Adipocyte (in vitro differentiated cells): ENCODE data around the gene TMEM158.
A peak's percentile ranks its signal among the peaks of the same experiment; 100 is the strongest.

Source experiments
- DNase-seq: peaks from one replicate; pipeline ENCODE4 v3.0.0-alpha.2; 2015; ENCODE audit warnings: low read depth
- H3K27me3 ChIP-seq: replicated peaks from 2 replicates; pipeline ENCODE4 v1.7.0; 2013; ENCODE audit warnings: mild to moderate bottlenecking, low read length, moderate library complexity; ENCODE audit not compliant: control insufficient read depth, insufficient read depth
- H3K36me3 ChIP-seq: 2 replicates; pipeline ENCODE4 v1.7.0; 2013; ENCODE audit warnings: low read length, mild to moderate bottlenecking, moderate library complexity; ENCODE audit not compliant: control insufficient read depth, insufficient read depth, severe bottlenecking
- H3K4me1 ChIP-seq: 2 replicates; pipeline ENCODE4 v1.7.0; 2013; ENCODE audit warnings: mild to moderate bottlenecking, low read length, moderate library complexity; ENCODE audit not compliant: control insufficient read depth, insufficient read depth
- H3K4me3 ChIP-seq: 2 replicates; pipeline ENCODE4 v1.7.0; 2013; ENCODE audit warnings: mild to moderate bottlenecking, low read length, moderate library complexity
- H3K9ac ChIP-seq: 2 replicates; pipeline ENCODE4 v1.7.0; 2013; ENCODE audit warnings: mild to moderate bottlenecking, low read length, moderate library complexity
- H3K9me3 ChIP-seq: 2 replicates; pipeline ENCODE4 v1.7.0; 2013; ENCODE audit warnings: mild to moderate bottlenecking, low read length, moderate library complexity; ENCODE audit not compliant: control insufficient read depth

The TMEM158 gene

DNA sequence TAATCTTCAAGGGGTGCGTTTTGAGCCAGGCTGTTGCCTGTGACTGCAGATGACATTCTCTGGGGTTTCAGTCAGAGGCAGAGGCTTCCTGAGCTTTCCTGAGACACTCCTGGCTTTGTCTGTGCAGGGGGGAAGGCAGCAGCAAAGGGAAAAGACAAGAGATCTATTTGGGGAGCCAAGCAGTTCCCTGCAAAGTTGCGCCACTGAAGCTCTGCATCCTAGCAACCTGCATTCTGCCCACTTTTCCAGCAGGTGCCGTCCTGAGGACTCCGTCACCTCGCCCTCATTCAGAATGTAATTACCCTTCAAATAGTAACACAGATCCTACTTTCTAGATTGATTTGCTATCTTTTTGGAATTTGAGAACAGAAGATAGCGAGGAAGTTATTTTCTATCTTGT is 1.9 kb upstream of the TMEM158 start:
- Histone ChIP-seq H3K9ac (no peak overlapping the region), H3K4me1 (peaks cover 15% of the 10 kb centered on the region), H3K27me3 (no peaks in the 10 kb centered on the region), H3K36me3 (no peaks in the 10 kb centered on the region), H3K4me3 (no peak overlapping the region), H3K9me3 (no peaks in the 10 kb centered on the region)
- no peak for DNase-seq

DNA sequence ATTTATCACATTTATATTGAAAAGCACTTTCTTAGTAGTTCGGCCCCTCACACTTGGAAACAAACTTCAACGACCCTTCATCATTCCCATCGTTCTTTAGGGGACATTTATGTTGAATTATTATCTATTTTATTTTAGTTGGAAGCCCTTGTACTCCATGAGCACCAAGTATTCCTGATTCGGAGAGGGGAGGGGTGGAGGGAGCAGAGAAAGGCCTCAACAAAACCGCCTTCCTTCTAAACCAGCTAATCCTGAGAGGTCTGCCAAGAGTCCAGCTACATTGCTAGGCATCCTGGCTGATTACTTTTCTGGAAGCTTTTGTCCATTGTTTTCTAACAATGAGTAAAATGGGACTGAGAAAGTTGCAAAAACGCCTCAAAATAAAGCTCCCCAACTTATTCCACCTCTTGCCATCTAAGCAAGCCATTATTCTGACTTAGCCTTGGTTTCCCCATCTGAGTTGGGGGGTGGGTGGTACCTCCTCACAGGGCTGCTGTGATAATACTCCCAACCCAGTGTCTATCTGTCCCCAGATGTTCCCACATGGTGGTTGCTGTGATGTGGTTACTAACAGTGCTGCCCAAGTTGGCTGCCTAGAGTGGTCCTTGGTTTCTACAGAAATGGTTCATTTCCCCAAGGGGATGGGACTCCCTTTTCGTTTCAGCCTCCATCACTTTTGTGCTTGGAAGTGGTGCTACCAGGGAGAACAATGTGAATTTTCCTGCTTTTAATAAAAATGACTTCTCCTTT is 1.2 kb upstream of the TMEM158 start:
- no peak overlapping the region for H3K9ac ChIP-seq
- DNase-seq, result no peak

GRCh38 chr3:45225465-45226205 is 452 bp downstream of the TMEM158 start:
- peak overlapping the region; percentile 84 for H3K4me3 ChIP-seq
- no peaks in the 10 kb centered on the region for H3K9me3 ChIP-seq
- no peaks in the 10 kb centered on the region for H3K27me3 ChIP-seq
- no peaks in the 10 kb centered on the region for H3K36me3 ChIP-seq
- peak; percentile 65 for DNase-seq
- peak overlapping the region; percentile 74 for H3K9ac ChIP-seq
- peaks cover 15% of the 10 kb centered on the region for H3K4me1 ChIP-seq

More for the DNA sequence above, 1.2 kb upstream of the TMEM158 start:
- Histone ChIP-seq H3K36me3 (no peaks in the 10 kb centered on the region), H3K9me3 (no peaks in the 10 kb centered on the region), H3K4me1 (peaks cover 15% of the 10 kb centered on the region), H3K4me3 (peak overlapping the region; percentile 81), H3K27me3 (no peaks in the 10 kb centered on the region)

GRCh38 chr3:45224824-45225464 is 1.1 kb downstream of the TMEM158 start:
- Histone ChIP-seq H3K9ac (peak overlapping the region; percentile 74), H3K4me3 (peak overlapping the region; percentile 84), H3K36me3 (no peaks in the 10 kb centered on the region), H3K9me3 (no peaks in the 10 kb centered on the region), H3K4me1 (peaks cover 15% of the 10 kb centered on the region), H3K27me3 (no peaks in the 10 kb centered on the region)
- DNase-seq, result peak; percentile 85

DNA sequence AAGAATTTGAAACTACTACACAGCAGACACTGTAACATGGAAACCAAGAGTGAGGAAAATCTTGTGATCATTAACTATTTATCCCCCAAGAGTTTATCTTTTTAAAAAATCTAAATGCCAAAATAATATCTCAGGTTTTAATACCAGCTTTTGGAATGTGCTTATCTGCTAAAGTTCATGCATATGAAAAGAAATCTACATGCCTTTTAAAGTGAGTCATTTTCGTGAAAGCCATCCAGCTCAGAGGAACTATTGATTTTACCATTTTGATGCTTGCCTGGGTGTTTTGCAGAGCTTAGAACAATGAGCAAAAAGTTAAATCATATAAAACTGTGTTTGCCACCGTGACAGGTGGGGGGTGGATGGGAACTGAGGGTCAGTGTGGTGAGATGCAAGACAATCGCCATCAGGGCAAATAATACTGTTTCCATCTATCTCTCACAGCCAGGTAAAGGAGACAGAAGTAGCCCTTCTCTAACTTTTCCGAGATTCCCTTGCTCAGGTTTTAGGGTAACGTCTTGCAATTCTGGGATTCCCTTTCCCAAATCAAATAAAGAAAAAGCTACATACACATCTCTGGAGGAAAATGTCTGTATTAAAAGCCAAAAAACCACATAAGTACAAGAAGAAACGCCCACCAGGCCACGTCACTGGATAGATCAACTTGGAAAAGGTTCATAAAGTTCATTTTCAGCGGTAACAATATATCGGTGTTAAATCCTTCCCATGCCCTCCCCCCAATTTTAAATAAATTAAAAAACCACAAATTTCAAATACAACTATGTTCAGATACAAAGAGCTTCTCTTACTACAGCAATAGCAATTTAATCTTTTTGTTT is 2.0 kb downstream of the TMEM158 start:
- H3K4me1 ChIP-seq, result peaks cover 17% of the 10 kb centered on the region
- H3K27me3 ChIP-seq, result no peaks in the 10 kb centered on the region
- H3K4me3 ChIP-seq, result peak overlapping the region; percentile 84
- H3K9me3 ChIP-seq, result no peaks in the 10 kb centered on the region
- peak; percentile 69 for DNase-seq
- H3K36me3 ChIP-seq, result no peaks in the 10 kb centered on the region
- peak overlapping the region; percentile 74 for H3K9ac ChIP-seq

- Histone ChIP-seq H3K9me3 (no peaks in the 10 kb centered on the region), H3K4me1 (peaks cover 22% of the 10 kb centered on the region), H3K4me3 (no peak overlapping the region), H3K27me3 (no peaks in the 10 kb centered on the region), H3K36me3 (no peaks in the 10 kb centered on the region), H3K9ac (no peak overlapping the region)
- no peak for DNase-seq
Observed at GRCh38 chr3:45219694-45220093, 6.4 kb downstream of the TMEM158 start.

- H3K4me1 ChIP-seq, result peaks cover 15% of the 10 kb centered on the region
- no peaks in the 10 kb centered on the region for H3K36me3 ChIP-seq
- H3K27me3 ChIP-seq, result no peaks in the 10 kb centered on the region
- peak overlapping the region; percentile 50 for H3K9ac ChIP-seq
- H3K9me3 ChIP-seq, result no peaks in the 10 kb centered on the region
- peak; percentile 64 for DNase-seq
- H3K4me3 ChIP-seq, result peak overlapping the region; percentile 40
Observed at GRCh38 chr3:45218578-45219390, 7.3 kb downstream of the TMEM158 start.

GRCh38 chr3:45216021-45216609 is 10.0 kb downstream of the TMEM158 start:
- no peak overlapping the region for H3K4me3 ChIP-seq
- H3K9me3 ChIP-seq, result no peaks in the 10 kb centered on the region
- H3K27me3 ChIP-seq, result no peaks in the 10 kb centered on the region
- H3K4me1 ChIP-seq, result peaks cover 24% of the 10 kb centered on the region
- no peak for DNase-seq
- no peaks in the 10 kb centered on the region for H3K36me3 ChIP-seq
- no peak overlapping the region for H3K9ac ChIP-seq

GRCh38 chr3:45215466-45215865 is 10.6 kb downstream of the TMEM158 start:
- H3K9ac ChIP-seq, result no peak overlapping the region
- H3K4me3 ChIP-seq, result no peak overlapping the region
- no peaks in the 10 kb centered on the region for H3K27me3 ChIP-seq
- no peaks in the 10 kb centered on the region for H3K36me3 ChIP-seq
- H3K9me3 ChIP-seq, result no peaks in the 10 kb centered on the region
- peaks cover 31% of the 10 kb centered on the region for H3K4me1 ChIP-seq
- DNase-seq, result no peak

GRCh38 chr3:45214061-45214680 is 11.9 kb downstream of the TMEM158 start:
- Histone ChIP-seq H3K27me3 (no peaks in the 10 kb centered on the region), H3K36me3 (no peaks in the 10 kb centered on the region), H3K9me3 (no peaks in the 10 kb centered on the region), H3K4me3 (no peak overlapping the region), H3K4me1 (peaks cover 32% of the 10 kb centered on the region), H3K9ac (no peak overlapping the region)
- no peak for DNase-seq
